Activated CD8-positive, alpha-beta memory T cell treated with anti-CD3 and anti-CD28 coated beads for 24 hours (primary cell): ENCODE measurements around the gene PPT1.

Experiments used
- DNase-seq: peaks from one replicate; pipeline ENCODE4 v3.0.0-alpha.2; 2020

The PPT1 gene

DNA sequence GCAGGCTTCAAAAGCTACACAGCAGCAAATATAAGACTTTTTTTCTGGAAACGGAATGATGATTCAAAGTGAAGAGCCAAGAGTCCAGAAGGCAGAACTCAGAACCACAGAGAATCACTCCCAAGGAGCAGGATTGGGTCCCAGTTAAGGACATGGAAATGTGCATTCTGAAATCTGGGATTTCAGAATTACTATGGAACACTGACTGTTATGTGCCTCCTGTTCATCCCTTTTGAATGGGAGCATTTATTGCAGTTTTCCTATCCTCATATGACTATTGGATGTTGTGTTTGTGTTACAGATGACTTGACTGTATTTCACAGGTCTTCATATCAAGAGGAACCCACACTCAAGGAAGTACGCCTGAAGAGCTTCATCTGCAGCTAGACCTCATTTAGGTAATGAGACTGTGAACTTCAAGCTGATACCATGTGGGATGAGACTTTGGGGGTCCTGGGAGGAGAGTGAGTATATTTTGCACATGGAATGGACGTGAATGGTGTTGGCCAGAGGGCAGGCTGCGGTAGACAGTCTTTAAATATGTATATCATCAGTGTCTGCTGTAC lies 73.6 kb downstream of the PPT1 start:
- no peak for DNase-seq
